H1 (cell line): ENCODE results near the gene SOS1. TPM values are rescaled to one million over a fixed set of nuclear protein-coding genes. Genes with fewer than 3 reads are reported as not detected.

Experiments used
- CTCF ChIA-PET: fragments of 300-600 bp; sonication (Branson Sonifier 250); formaldehyde crosslinking; loops from one replicate; lab custom pipeline; 2021; ENCODE audit not compliant: partially characterized antibody; lab: Charles Lee
- POLR2A ChIA-PET: fragments of 300-600 bp; sonication (Branson Sonifier 250); formaldehyde crosslinking; loops from one replicate; lab custom pipeline; 2021; ENCODE audit warnings: inconsistent platforms; ENCODE audit not compliant: partially characterized antibody; lab: Charles Lee
- DNase-seq, 2 experiments: peaks; one replicate each; pipeline versions ENCODE4 v3.0.0 to v3.0.0-alpha.2; 2010 to 2022; ENCODE audit warnings: low spot score in 2 of 2, low read depth in 1 of 2, mixed read lengths in 1 of 2
- FAIRE-seq: peaks from 2 replicates; lab custom pipeline; 2011; peaks lifted over from hg19 to GRCh38; lab: Jason Lieb, UNC
- H2AFZ ChIP-seq: 2 replicates; pipeline ENCODE4 v1.8.1; 2012; ENCODE audit warnings: low read length, inconsistent platforms
- H2AK5ac ChIP-seq: 2 replicates; pipeline ENCODE4 v1.6.1; 2013; ENCODE audit warnings: low read depth, low read length
- H2BK120ac ChIP-seq: replicated peaks from 2 replicates; pipeline ENCODE3; 2013; ENCODE audit warnings: low read depth, low read length, inconsistent platforms
- H2BK12ac ChIP-seq: 2 replicates; pipeline ENCODE4 v1.6.1; 2013; ENCODE audit warnings: low read depth, low read length
- H2BK15ac ChIP-seq: 2 replicates; pipeline ENCODE4 v1.6.1; 2013; ENCODE audit warnings: low read length
- H2BK20ac ChIP-seq: 2 replicates; pipeline ENCODE4 v1.6.1; 2013; ENCODE audit warnings: low read length
- H2BK5ac ChIP-seq: 2 replicates; pipeline ENCODE4 v1.6.1; 2013; ENCODE audit warnings: low read depth, low read length
- H3K14ac ChIP-seq: 2 replicates; pipeline ENCODE4 v1.6.1; 2013; ENCODE audit warnings: inconsistent platforms; ENCODE audit not compliant: insufficient read length
- H3K18ac ChIP-seq: 2 replicates; pipeline ENCODE4 v1.6.1; 2013; ENCODE audit warnings: low read length; ENCODE audit errors: extremely low read depth
- H3K23ac ChIP-seq: 2 replicates; pipeline ENCODE4 v1.6.1; 2013; ENCODE audit warnings: inconsistent platforms; ENCODE audit not compliant: insufficient read length
- H3K23me2 ChIP-seq: 2 replicates; pipeline ENCODE4 v1.6.1; 2013; ENCODE audit warnings: low read depth, low read length
- H3K27ac ChIP-seq: 2 replicates; pipeline ENCODE4 v1.6.1; 2011; ENCODE audit warnings: low read depth, low read length, inconsistent platforms
- H3K27me3 ChIP-seq, 4 experiments: replicated peaks in 1 of 4; 1 replicate in 1 of 4; 2 replicates in 3 of 4; pipeline versions ENCODE4 v1.6.1 to v1.8.1; 2011 to 2013; ENCODE audit warnings: low read length in 3 of 4, mild to moderate bottlenecking in 3 of 4, inconsistent platforms in 2 of 4, mixed read lengths in 2 of 4, moderate library complexity in 1 of 4; ENCODE audit not compliant: control insufficient read depth in 3 of 4, insufficient read depth in 3 of 4; ENCODE audit errors: extremely low read depth in 1 of 4
- H3K36me3 ChIP-seq, 4 experiments: 2 replicates each; pipeline versions ENCODE4 v1.6.1 to v1.8.1; 2011 to 2013; ENCODE audit warnings: mild to moderate bottlenecking in 4 of 4, low read length in 3 of 4, moderate library complexity in 2 of 4, control low read depth in 1 of 4, inconsistent platforms in 1 of 4; ENCODE audit not compliant: insufficient read depth in 4 of 4, control insufficient read depth in 2 of 4
- H3K4ac ChIP-seq: replicated peaks from 2 replicates; pipeline ENCODE3; 2013; ENCODE audit warnings: low read length, low read depth, mixed read lengths, inconsistent platforms; ENCODE audit not compliant: insufficient read length
- H3K4me1 ChIP-seq, 4 experiments: replicated peaks in 1 of 4; 1 replicate in 1 of 4; 2 replicates in 3 of 4; pipeline versions ENCODE4 v1.6.1 to v1.8.1; 2011 to 2013; ENCODE audit warnings: low read length in 3 of 4, inconsistent platforms in 2 of 4, mixed read lengths in 1 of 4; ENCODE audit not compliant: insufficient read depth in 4 of 4, control insufficient read depth in 3 of 4
- H3K4me2 ChIP-seq, 2 experiments: 2 replicates each; pipeline versions ENCODE4 v1.6.1 to v1.8.1; 2011 to 2013; ENCODE audit warnings: low read depth in 2 of 2, low read length in 2 of 2, control low read depth in 1 of 2, inconsistent platforms in 1 of 2, mild to moderate bottlenecking in 1 of 2; ENCODE audit not compliant: insufficient read depth in 1 of 2
- H3K4me3 ChIP-seq, 4 experiments: fragments of 200-600, 300-600 bp in 1 of 4; sonication (generic), shearing (Covaris generic), sonication (Bioruptor Twin) in 1 of 4; 2 replicates each; pipeline versions ENCODE4 v1.5.1 to v1.8.1; 2011 to 2016; ENCODE audit warnings: low read length in 4 of 4, low read depth in 3 of 4, control low read depth in 2 of 4, inconsistent platforms in 2 of 4, mild to moderate bottlenecking in 2 of 4, mixed read lengths in 1 of 4, moderate library complexity in 1 of 4; ENCODE audit not compliant: insufficient read depth in 2 of 4; ENCODE audit errors: extremely low read depth in 1 of 4
- H3K56ac ChIP-seq: replicated peaks from 2 replicates; pipeline ENCODE3; 2013; ENCODE audit warnings: low read depth, mild to moderate bottlenecking, mixed read lengths, low read length, inconsistent platforms; ENCODE audit not compliant: insufficient read length
- H3K79me1 ChIP-seq: 2 replicates; pipeline ENCODE4 v1.6.1; 2013; ENCODE audit warnings: low read depth, low read length, control low read depth
- H3K79me2 ChIP-seq, 2 experiments: 2 replicates each; pipeline versions ENCODE4 v1.6.1 to v1.8.1; 2012 to 2013; ENCODE audit warnings: low read length in 2 of 2, mild to moderate bottlenecking in 2 of 2, inconsistent platforms in 1 of 2; ENCODE audit not compliant: insufficient read depth in 2 of 2, control insufficient read depth in 1 of 2
- H3K9ac ChIP-seq, 4 experiments: replicated peaks in 1 of 4; 1 replicate in 1 of 4; 2 replicates in 3 of 4; pipeline versions ENCODE4 v1.6.1 to v1.8.1; 2011 to 2013; ENCODE audit warnings: low read depth in 3 of 4, low read length in 3 of 4, control low read depth in 2 of 4, mild to moderate bottlenecking in 2 of 4, moderate library complexity in 2 of 4, inconsistent platforms in 1 of 4; ENCODE audit errors: extremely low read depth in 1 of 4
- H3K9me3 ChIP-seq, 2 experiments: 2 replicates each; pipeline versions ENCODE4 v1.6.1 to v1.8.1; 2012 to 2013; ENCODE audit warnings: mild to moderate bottlenecking in 2 of 2, moderate library complexity in 2 of 2, control low read depth in 1 of 2, inconsistent platforms in 1 of 2, low read depth in 1 of 2, low read length in 1 of 2, mixed read lengths in 1 of 2; ENCODE audit not compliant: insufficient read depth in 2 of 2
- H4K20me1 ChIP-seq, 2 experiments: replicated peaks in 1 of 2; 2 replicates each; pipeline versions ENCODE3 to v1.8.1; 2011 to 2013; ENCODE audit warnings: inconsistent platforms in 2 of 2, low read length in 2 of 2, mild to moderate bottlenecking in 1 of 2; ENCODE audit not compliant: insufficient read depth in 2 of 2, control insufficient read depth in 1 of 2
- H4K5ac ChIP-seq: 2 replicates; pipeline ENCODE4 v1.6.1; 2013; ENCODE audit warnings: low read length, low read depth, mixed read lengths, inconsistent platforms; ENCODE audit not compliant: insufficient read length
- H4K8ac ChIP-seq: 2 replicates; pipeline ENCODE4 v1.8.0; 2013; ENCODE audit warnings: mild to moderate bottlenecking, moderate library complexity, low read length, inconsistent platforms; ENCODE audit not compliant: insufficient read depth; ENCODE audit errors: extremely low read depth
- H4K91ac ChIP-seq: replicated peaks from 2 replicates; pipeline ENCODE3; 2013; ENCODE audit warnings: low read length, mixed read lengths, inconsistent platforms; ENCODE audit not compliant: insufficient read length
- EP300 ChIP-seq, 2 experiments: IDR thresholded peaks; 1 replicate in 1 of 2; 2 replicates in 1 of 2; pipeline ENCODE4 v1.6.1; 2011 to 2012; ENCODE audit warnings: low read depth in 2 of 2, low read length in 2 of 2, mild to moderate bottlenecking in 2 of 2, borderline replicate concordance in 1 of 2, inconsistent platforms in 1 of 2, moderate library complexity in 1 of 2
- JUND ChIP-seq: IDR thresholded peaks from 2 replicates; pipeline ENCODE4 v1.6.1; 2011; ENCODE audit warnings: mild to moderate bottlenecking, improper control_type of control experiment, low read length
- RXRA ChIP-seq: IDR thresholded peaks from 2 replicates; pipeline ENCODE4 v1.6.1; 2011; ENCODE audit warnings: low read depth, mild to moderate bottlenecking, low read length, moderate library complexity; ENCODE audit not compliant: insufficient read depth
- SP1 ChIP-seq: IDR thresholded peaks from 2 replicates; pipeline ENCODE4 v1.6.1; 2011; ENCODE audit warnings: low read depth, low read length
- WGBS, 2 experiments: shearing (Covaris generic) in 1 of 2; methylation state at CpG; one replicate each; pipeline versions ENCODE4 v1.1.6 to v1.1.7; 2013 to 2015; ENCODE audit warnings: low lambda C conversion rate in 2 of 2, mixed read lengths in 2 of 2, inconsistent platforms in 1 of 2, low coverage in 1 of 2, missing lambda C conversion rate in 1 of 2; ENCODE audit not compliant: insufficient replicate concordance in 2 of 2, insufficient coverage in 1 of 2, insufficient read length in 1 of 2; ENCODE audit errors: extremely low coverage in 1 of 2, missing lambda C conversion rate in 1 of 2; 5-methylcytosine and 5-hydroxymethylcytosine counted together
- polyA plus RNA-seq, 7 experiments: library from polyadenylated mRNA; depleted of rRNA in 3 of 7; stranded (reverse) in 5 of 7; unstranded in 2 of 7; fragments of >200 nt in 5 of 7; fragments of 200-250 nt in 2 of 7; gene quantifications; 1 replicate in 5 of 7; 2 replicates in 1 of 7; 4 replicates in 1 of 7; pipeline versions ENCODE4 v1.2.1 to v1.2.3, GENCODE V29; 2011 to 2013; ENCODE audit warnings: missing spikeins in 2 of 7, mixed read lengths in 2 of 7
- total RNA-seq: library from RNA; stranded (reverse); fragmentation: NEBNext Ultra II Directional; extraction: Animal tissue kit (Norgen Biotek cat#: 25700); gene quantifications from 2 replicates; pipeline ENCODE4 v1.2.1, GENCODE V29; 2021
- TF ChIP-seq, protein P1 (sequence below): IDR thresholded peaks from 2 replicates; pipeline ENCODE4 v1.6.1; 2011; ENCODE audit warnings: low read depth, mild to moderate bottlenecking, low read length; ENCODE audit not compliant: insufficient read depth

The SOS1 gene
- total and polyA plus RNA-seq, 2 of the 8 experiments (the other 6 are each of a cell fraction or from before 2014, with no cell fraction given), result 25.7 to 27.0 TPM

DNA sequence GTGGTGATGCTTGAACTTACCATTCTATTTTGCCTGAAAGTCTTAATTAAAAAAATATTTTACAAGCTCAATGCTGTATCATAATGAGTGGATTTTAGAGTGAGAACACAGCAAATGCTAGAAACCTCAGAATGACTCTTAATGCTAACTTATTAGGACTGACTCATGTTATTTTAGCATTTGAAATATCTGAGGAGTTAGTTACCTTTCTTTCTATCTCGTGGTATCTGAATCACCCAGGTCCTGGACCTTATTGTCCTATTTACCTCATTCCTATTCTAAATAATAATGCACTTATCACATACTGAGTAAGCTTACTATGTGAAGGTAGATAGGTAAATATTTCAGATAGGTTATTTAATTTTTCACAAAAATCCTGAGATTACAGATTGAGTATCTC, 70.7 kb downstream of the SOS1 start:
- Histone ChIP-seq H2BK20ac (no peak overlapping the region), H2BK5ac (no peak overlapping the region), H2BK120ac (no peak overlapping the region), H3K23ac (no peak overlapping the region), H3K27me3 (no peaks in the 10 kb centered on the region), H2AK5ac (no peak overlapping the region), H3K9ac (no peak overlapping the region), H2BK15ac (no peak overlapping the region), H3K4me3 (no peak overlapping the region), H3K18ac (no peak overlapping the region), H4K91ac (no peak overlapping the region), H3K79me2 (no peaks in the 10 kb centered on the region), H3K4me1 (no peaks in the 10 kb centered on the region), H3K14ac (no peak overlapping the region), H4K5ac (no peak overlapping the region), H3K9me3 (no peaks in the 10 kb centered on the region), H4K8ac (no peak overlapping the region), H3K4me2 (no peak overlapping the region), H3K27ac (no peak overlapping the region), H3K23me2 (no peaks in the 10 kb centered on the region; the same call in 1 of the 2 replicates), H2AFZ (no peak overlapping the region), H3K4ac (no peak overlapping the region), H3K56ac (no peak overlapping the region), H2BK12ac (no peak overlapping the region), H4K20me1 (no peaks in the 10 kb centered on the region), H3K36me3 (peaks cover 0 to 20% (median under 1%) of the 10 kb centered on the region in 4 experiments; a peak in 2 of 8 replicates), H3K79me1 (no peaks in the 10 kb centered on the region)
- no peak for TF ChIP-seq JUND
- no peak for TF ChIP-seq EP300 (IDR thresholded peaks at IDR 0.05; ENCODE audit: borderline replicate concordance in 1 of 2, low read depth in 2 of 2, low read length in 2 of 2)
- no peak for TF ChIP-seq SP1
- TF ChIP-seq, protein P1, sequence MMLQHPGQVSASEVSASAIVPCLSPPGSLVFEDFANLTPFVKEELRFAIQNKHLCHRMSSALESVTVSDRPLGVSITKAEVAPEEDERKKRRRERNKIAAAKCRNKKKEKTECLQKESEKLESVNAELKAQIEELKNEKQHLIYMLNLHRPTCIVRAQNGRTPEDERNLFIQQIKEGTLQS, result no peak
- TF ChIP-seq RXRA, result no peak
- ChIA-PET CTCF (interaction anchor here (0.8 kb wide), 1 partner anchor 9 kb away, joined by 5 read pairs; no protein-coding TSS in a partner anchor), POLR2A (no interaction called here)
- DNase-seq, result no peak
- no peak for FAIRE-seq
- WGBS, 2 experiments, result 93% methylated on average over 1 of the region's 1 CpG; no CpG with 5 or more reads in 1 of the 2 experiments
